Testis (tissue), 2 donors: ENCODE data around the gene SPIRE2.

Experiments
- POLR2A ChIP-seq: fragments of 450-650 bp; IDR thresholded peaks from one replicate; pipeline ENCODE4 v1.6.1; 2017; ENCODE audit warnings: antibody characterized with exemption, mild to moderate bottlenecking, moderate library complexity
- TF ChIP-seq, protein P1 (sequence below), 3 experiments: fragments of 450-650 bp in 2 of 3; fragments of 200-600 bp in 1 of 3; sonication (generic) in 1 of 3; IDR thresholded peaks; one replicate each; pipeline ENCODE4 v1.5.1; 2016 to 2019; ENCODE audit warnings: antibody characterized with exemption in 3 of 3, mild to moderate bottlenecking in 2 of 3, moderate library complexity in 1 of 3

DNA sequence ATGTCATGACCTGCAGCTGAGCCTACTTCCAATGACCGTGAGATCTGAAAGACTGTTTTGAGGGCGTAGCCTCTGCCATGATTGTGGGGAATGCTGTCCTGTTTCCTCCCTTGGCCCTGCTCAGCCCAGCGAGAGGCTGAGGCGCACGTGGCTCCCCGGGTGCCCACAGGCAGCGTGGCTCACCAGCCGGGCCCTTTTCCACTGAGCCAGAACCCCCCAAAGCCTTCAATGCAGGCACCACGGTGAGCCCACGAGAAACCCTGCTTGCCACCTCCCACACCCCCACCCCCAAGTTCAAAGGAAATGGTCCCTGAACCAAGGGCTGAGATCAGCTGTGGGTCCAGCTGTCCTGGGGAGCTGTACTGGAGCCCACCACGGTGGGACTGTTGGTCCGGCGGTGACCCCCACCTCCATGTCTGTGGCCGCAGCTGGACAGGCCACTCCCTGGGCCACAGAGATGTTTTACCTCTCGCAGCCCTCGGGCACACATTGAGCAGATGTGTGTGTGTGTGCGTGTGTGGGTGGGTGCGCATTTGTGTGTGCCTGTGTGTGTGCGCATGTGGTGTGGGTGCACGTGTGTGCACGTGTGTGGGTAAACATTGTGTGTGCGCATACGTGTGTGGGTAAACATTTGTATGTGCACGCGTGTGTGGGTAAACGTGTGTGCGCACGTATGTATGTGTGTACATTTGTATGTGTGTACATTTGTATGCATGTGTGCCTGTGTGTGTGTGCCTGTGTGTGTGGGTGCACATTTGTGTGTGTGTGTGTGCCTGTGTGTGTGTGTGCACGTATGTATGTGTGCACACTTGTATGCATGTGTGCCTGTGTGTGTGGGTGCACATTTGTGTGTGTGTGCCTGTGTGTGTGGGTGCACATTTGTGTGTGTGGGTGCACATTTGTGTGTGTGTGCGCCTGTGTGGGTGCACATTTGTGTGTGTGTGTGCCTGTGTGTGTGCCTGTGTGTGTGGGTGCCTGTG is 85.4 kb downstream of the SPIRE2 start:
- no peak for TF ChIP-seq POLR2A
- TF ChIP-seq, protein P1, sequence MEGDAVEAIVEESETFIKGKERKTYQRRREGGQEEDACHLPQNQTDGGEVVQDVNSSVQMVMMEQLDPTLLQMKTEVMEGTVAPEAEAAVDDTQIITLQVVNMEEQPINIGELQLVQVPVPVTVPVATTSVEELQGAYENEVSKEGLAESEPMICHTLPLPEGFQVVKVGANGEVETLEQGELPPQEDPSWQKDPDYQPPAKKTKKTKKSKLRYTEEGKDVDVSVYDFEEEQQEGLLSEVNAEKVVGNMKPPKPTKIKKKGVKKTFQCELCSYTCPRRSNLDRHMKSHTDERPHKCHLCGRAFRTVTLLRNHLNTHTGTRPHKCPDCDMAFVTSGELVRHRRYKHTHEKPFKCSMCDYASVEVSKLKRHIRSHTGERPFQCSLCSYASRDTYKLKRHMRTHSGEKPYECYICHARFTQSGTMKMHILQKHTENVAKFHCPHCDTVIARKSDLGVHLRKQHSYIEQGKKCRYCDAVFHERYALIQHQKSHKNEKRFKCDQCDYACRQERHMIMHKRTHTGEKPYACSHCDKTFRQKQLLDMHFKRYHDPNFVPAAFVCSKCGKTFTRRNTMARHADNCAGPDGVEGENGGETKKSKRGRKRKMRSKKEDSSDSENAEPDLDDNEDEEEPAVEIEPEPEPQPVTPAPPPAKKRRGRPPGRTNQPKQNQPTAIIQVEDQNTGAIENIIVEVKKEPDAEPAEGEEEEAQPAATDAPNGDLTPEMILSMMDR (IDR thresholded peaks at IDR 0.05): no peak
